K562 (cell line): ENCODE results near the gene R3HDM2. TPM values are rescaled to one million over a fixed set of nuclear protein-coding genes. Genes with fewer than 3 reads are reported as not detected.

ENCODE experiments used
- ATAC-seq: fragments of 200-7000 bp; cut with Tn5 transposase; 3 replicates; pipeline ENCODE4 v1.9.1; 2020; ENCODE audit warnings: moderate library complexity
- BruUV-seq: library from RNA; stranded (reverse); fragments of 400-500 nt; replicated peaks from 2 replicates; lab custom pipeline; 2021; lab: Mats Ljungman, UMichigan
- CTCF ChIA-PET: fragments of 300-600 bp; formaldehyde crosslinking; extraction: SDS; loops from one replicate; lab custom pipeline; 2021; ENCODE audit warnings: low intra/inter-chr PET ratio; lab: Yijun Ruan, JAX
- POLR2A ChIA-PET: fragments of 300-600, 350-650 bp; sonication (Branson Sonifier 250); formaldehyde crosslinking; extraction: SDS; loops from one replicate; lab custom pipeline; 2021; ENCODE audit warnings: antibody characterized with exemption, inconsistent platforms; lab: Yijun Ruan, JAX
- DNase-seq, 4 experiments: peaks; one replicate each; pipeline versions ENCODE4 v3.0.0 to v3.0.0-alpha.2; 2011 to 2018; ENCODE audit warnings: low spot score in 3 of 4, mixed read lengths in 3 of 4; ENCODE audit errors: extremely low read depth in 1 of 4
- FAIRE-seq: peaks from 2 replicates; lab custom pipeline; 2011; peaks lifted over from hg19 to GRCh38; lab: Jason Lieb, UNC
- H2AFZ ChIP-seq: 2 replicates; pipeline ENCODE4 v1.6.0; 2011; ENCODE audit warnings: low read depth, low read length, control low read depth, inconsistent platforms
- H3K27ac ChIP-seq: fragments of 200-600 bp; 3 replicates; pipeline ENCODE4 v1.8.0; 2011; ENCODE audit warnings: low read depth, mild to moderate bottlenecking, control low read depth, inconsistent platforms, low read length, moderate library complexity, mixed read lengths; ENCODE audit errors: extremely low read depth
- H3K27me3 ChIP-seq, 2 experiments: fragments of 300-600 bp in 1 of 2; 2 replicates in 1 of 2; 3 replicates in 1 of 2; pipeline versions ENCODE4 v1.6.0 to v1.8.0; 2011; ENCODE audit warnings: inconsistent platforms in 2 of 2, low read length in 2 of 2, mild to moderate bottlenecking in 1 of 2, mixed read lengths in 1 of 2, moderate library complexity in 1 of 2; ENCODE audit not compliant: control insufficient read depth in 2 of 2, insufficient read depth in 2 of 2
- H3K36me3 ChIP-seq: fragments of 300-600 bp; 3 replicates; pipeline ENCODE4 v1.8.0; 2011; ENCODE audit warnings: mild to moderate bottlenecking, low read length, inconsistent platforms; ENCODE audit not compliant: control insufficient read depth, insufficient read depth
- H3K4me1 ChIP-seq, 2 experiments: fragments of 200-600 bp in 1 of 2; replicated peaks in 1 of 2; 2 replicates in 1 of 2; 3 replicates in 1 of 2; pipeline versions ENCODE4 v1.5.1 to v1.8.0; 2011; ENCODE audit warnings: inconsistent platforms in 2 of 2, low read length in 2 of 2, mild to moderate bottlenecking in 1 of 2, mixed read lengths in 1 of 2, moderate library complexity in 1 of 2; ENCODE audit not compliant: control insufficient read depth in 2 of 2, insufficient read depth in 2 of 2
- H3K4me2 ChIP-seq: 2 replicates; pipeline ENCODE4 v1.6.1; 2011; ENCODE audit warnings: low read length, control low read depth, inconsistent platforms, mixed read lengths; ENCODE audit not compliant: insufficient read depth
- H3K4me3 ChIP-seq: fragments of 200-600 bp; sonication (generic), shearing (Covaris generic); 2 replicates; pipeline ENCODE4 v1.5.1; 2016; ENCODE audit warnings: control low read depth, inconsistent platforms
- H3K79me2 ChIP-seq: fragments of 200-600 bp; 3 replicates; pipeline ENCODE4 v1.8.0; 2011; ENCODE audit warnings: low read length, inconsistent platforms; ENCODE audit not compliant: control insufficient read depth, insufficient read depth
- H3K9ac ChIP-seq, 2 experiments: 2 replicates each; pipeline versions ENCODE4 v1.6.0 to v1.6.1; 2011; ENCODE audit warnings: low read depth in 2 of 2, low read length in 2 of 2, control low read depth in 1 of 2, inconsistent platforms in 1 of 2, mild to moderate bottlenecking in 1 of 2, mixed read lengths in 1 of 2; ENCODE audit not compliant: insufficient read depth in 1 of 2
- H3K9me1 ChIP-seq: one replicate; pipeline ENCODE4 v1.6.0; 2011; ENCODE audit warnings: inconsistent platforms, mild to moderate bottlenecking, low read length, moderate library complexity; ENCODE audit not compliant: control insufficient read depth, insufficient read depth
- H3K9me3 ChIP-seq: replicated peaks from 2 replicates; pipeline ENCODE4 v1.5.1; 2011; ENCODE audit warnings: low read depth, low read length, inconsistent platforms; ENCODE audit not compliant: control insufficient read depth, insufficient read depth
- H4K20me1 ChIP-seq: replicated peaks from 2 replicates; pipeline ENCODE4 v1.6.1; 2011; ENCODE audit warnings: low read length, inconsistent platforms, mixed read lengths; ENCODE audit not compliant: control insufficient read depth, insufficient read depth
- ELK1 ChIP-seq: sonication (generic); formaldehyde crosslinking; IDR thresholded peaks from 2 replicates; pipeline ENCODE4 v1.8.1; 2022; ENCODE audit warnings: missing genetic modification reagents
- FOXP4 ChIP-seq: sonication (generic); formaldehyde crosslinking; IDR thresholded peaks from 2 replicates; pipeline ENCODE4 v1.8.0; 2022; ENCODE audit warnings: mild to moderate bottlenecking, missing genetic modification reagents, borderline replicate concordance
- NR2C1 ChIP-seq, 2 experiments: fragments of 450-650 bp; IDR thresholded peaks; 2 replicates each; pipeline ENCODE4 v1.6.1; 2017; ENCODE audit warnings: mild to moderate bottlenecking in 2 of 2, antibody characterized with exemption in 1 of 2, inconsistent platforms in 1 of 2, missing compliant biosample characterization in 1 of 2, missing genetic modification characterization in 1 of 2
- PKNOX1 ChIP-seq: fragments of 450-650 bp; IDR thresholded peaks from 2 replicates; pipeline ENCODE4 v1.6.1; 2016
- RNF2 ChIP-seq: sonication (generic); IDR thresholded peaks from 2 replicates; pipeline ENCODE4 v1.6.1; 2016
- SNIP1 ChIP-seq: fragments of 450-650 bp; IDR thresholded peaks from 2 replicates; pipeline ENCODE4 v1.7.1; 2017; ENCODE audit warnings: low read depth, mild to moderate bottlenecking
- ZNF282 ChIP-seq: sonication (generic); formaldehyde crosslinking; IDR thresholded peaks from 2 replicates; pipeline ENCODE4 v1.8.1; 2023; ENCODE audit warnings: missing genetic modification reagents
- ZNF589 ChIP-seq: fragments of 200-800 bp; sonication (Bioruptor generic); IDR thresholded peaks from 2 replicates; pipeline ENCODE4 v1.6.1; 2016; ENCODE audit warnings: low read depth, missing genetic modification characterization, missing compliant biosample characterization
- WGBS: fragments of 100-300 bp; shearing (Covaris generic); methylation state at CpG from one replicate; pipeline ENCODE4 v1.1.6; 2016; ENCODE audit warnings: low coverage, mixed read lengths; ENCODE audit not compliant: insufficient coverage; ENCODE audit errors: missing lambda C conversion rate; 5-methylcytosine and 5-hydroxymethylcytosine counted together
- in situ Hi-C: fragments of 300-500 bp; cut with MboI; formaldehyde crosslinking; loops from 4 replicates; pipeline ENCODE4 v1.15.0; 2018; ENCODE audit warnings: inconsistent platforms, mixed read lengths
- intact Hi-C: fragments of 100-400 bp; cut with micrococcal nuclease; formaldehyde crosslinking; loops from 2 replicates; pipeline ENCODE4 v1.14.2; 2022
- polyA plus RNA-seq, 8 experiments: library from polyadenylated mRNA; depleted of rRNA in 4 of 8; stranded (reverse) in 5 of 8; unstranded in 3 of 8; fragments of >200 nt; fragmentation: Nextera tagmentation in 2 of 8; fragmentation: Illumina TruSeq in 1 of 8; extraction: Ambion mirVana in 2 of 8; extraction: Trizol in 1 of 8; gene quantifications; 2 replicates each; pipeline versions ENCODE4 v1.2.1 to v1.2.3, GENCODE V29; 2011 to 2014; ENCODE audit warnings: inconsistent platforms in 1 of 8, missing spikeins in 1 of 8
- total RNA-seq, 7 experiments: library from RNA; depleted of rRNA in 6 of 7; stranded (reverse); fragments of >200 nt in 6 of 7; fragmentation: Illumina TruSeq in 2 of 7; extraction: Trizol in 2 of 7; gene quantifications; 2 replicates each; pipeline versions ENCODE4 v1.2.1 to v1.2.3, GENCODE V29; 2011 to 2021; ENCODE audit warnings: low replicate concordance in 1 of 7

The R3HDM2 gene
- total and polyA plus RNA-seq, 9 of the 15 experiments (the other 6 are each of a cell fraction or from before 2014, with no cell fraction given): 3.3 to 18.8 (median 9.0) TPM

GRCh38 chr12:57454566-57455373 is 23.9 kb upstream of the R3HDM2 start, which contains the start of gene INHBE (continued):
- TF ChIP-seq FOXP4 (CRISPR knock-in tag) (no peak), SNIP1 (no peak), PKNOX1 (peak; percentile 99), RNF2 (peak; percentile 83), ZNF282 (CRISPR knock-in tag) (no peak)

- TF ChIP-seq ZNF589 (CRISPR knock-in tag): peak; percentile 67; the same call in 1 of the 2 replicates
- TF ChIP-seq ELK1 (CRISPR knock-in tag): no peak
- no peak for TF ChIP-seq NR2C1 (IDR thresholded peaks at IDR 0.05)
- TF ChIP-seq NR2C1 (tag; IDR thresholded peaks at IDR 0.05): 0 out of 2 replicates have a peak, but pooled peaks have one; percentile 18
- H3K9me1 ChIP-seq: no peaks in the 10 kb centered on the region
- H3K4me1 ChIP-seq: peaks cover 41 to 50% of the 10 kb centered on the region in 2 experiments
- H3K27me3 ChIP-seq: no peaks in the 10 kb centered on the region
- H3K79me2 ChIP-seq: peaks cover 20% of the 10 kb centered on the region; the same call in 2 of the 3 replicates
- ChIA-PET POLR2A (interaction anchor here (0.8 to 1.8 kb wide), 9 partner anchors 9 to 193 kb away, joined by 3 to 7 read pairs (median 3); partner anchors contain the start of gene DDIT3), CTCF (interaction anchor here (0.6 to 2.7 kb wide), 2 partner anchors 146 to 654 kb away, joined by 3 to 15 read pairs; no protein-coding TSS in a partner anchor)
- H2AFZ ChIP-seq: no peak overlapping the region
- FAIRE-seq (no peak), ATAC-seq (no peak), DNase-seq (no peak)
- no peak overlapping the region; the same call in 1 of the 2 replicates for H3K4me2 ChIP-seq
- H3K36me3 ChIP-seq: no peaks in the 10 kb centered on the region
- intact Hi-C loops (loop anchor here (2.0 kb wide), 1 partner anchor 23 kb away; the partner anchor contains the start of gene R3HDM2), in situ Hi-C loops (loop anchor here (5.0 kb wide), 1 partner anchor 142 kb away; no protein-coding TSS in a partner anchor)
- H3K4me3 ChIP-seq: no peak overlapping the region
- H4K20me1 ChIP-seq: no peaks in the 10 kb centered on the region
- no peaks in the 10 kb centered on the region for H3K9me3 ChIP-seq
- peak overlapping the region; percentile 78 to 81; a peak in 2 of 4 replicates for H3K9ac ChIP-seq
- no TSS peak for BruUV-seq
- peak overlapping the region; percentile 81 for H3K27ac ChIP-seq
- WGBS: 97% methylated on average over 2 of the region's 2 CpGs
Measured at GRCh38 chr12:57454213-57454565, 23.3 kb upstream of the R3HDM2 start.
